Epidermal melanocyte (primary cell): Measurements from ENCODE around the gene ZNF618.
"Not testable (repeated sequence)": the region's sequence is repeated elsewhere in the genome, so short reads cannot be mapped to it uniquely, and the experiment has no call there.

Experiments
- DNase-seq: peaks from one replicate; pipeline ENCODE4 v3.0.0; 2011; ENCODE audit warnings: low spot score; ENCODE audit not compliant: insufficient read length

Gene ZNF618

GRCh38 chr9:114035845-114036801 lies 160.0 kb downstream of the ZNF618 start:
- no peak for DNase-seq

GRCh38 chr9:114037249-114037648 lies 161.1 kb downstream of the ZNF618 start:
- DNase-seq, result no peak

GRCh38 chr9:114037961-114038723 lies 162.0 kb downstream of the ZNF618 start:
- no peak for DNase-seq

- DNase-seq, result no peak
Observed at GRCh38 chr9:114038724-114039313, 162.7 kb downstream of the ZNF618 start.

- no peak for DNase-seq
Observed at GRCh38 chr9:114039484-114039883, 163.4 kb downstream of the ZNF618 start.

GRCh38 chr9:114043660-114044059 lies 167.6 kb downstream of the ZNF618 start:
- not testable (repeated sequence) for DNase-seq

GRCh38 chr9:114046237-114046755 lies 170.2 kb downstream of the ZNF618 start:
- no peak for DNase-seq

GRCh38 chr9:114046875-114047274 lies 170.8 kb downstream of the ZNF618 start:
- no peak for DNase-seq

GRCh38 chr9:114047717-114048116 lies 171.6 kb downstream of the ZNF618 start:
- no peak for DNase-seq

GRCh38 chr9:114048533-114049415 lies 172.7 kb downstream of the ZNF618 start:
- no peak for DNase-seq

- no peak for DNase-seq
Observed at GRCh38 chr9:114049441-114050225, 173.5 kb downstream of the ZNF618 start.

GRCh38 chr9:114050226-114050568 lies 174.1 kb downstream of the ZNF618 start:
- no peak for DNase-seq

- no peak for DNase-seq
Observed at GRCh38 chr9:114050646-114051045, 174.5 kb downstream of the ZNF618 start.

GRCh38 chr9:114051281-114051680 lies 175.2 kb downstream of the ZNF618 start:
- no peak for DNase-seq

- DNase-seq, result no peak
Observed at GRCh38 chr9:114051706-114052105, 175.6 kb downstream of the ZNF618 start.

GRCh38 chr9:114053246-114054005 lies 177.3 kb downstream of the ZNF618 start:
- DNase-seq, result no peak

- no peak for DNase-seq
Observed at GRCh38 chr9:114054191-114054690, 178.1 kb downstream of the ZNF618 start.

- DNase-seq, result no peak
Observed at GRCh38 chr9:114055061-114055460, 179.0 kb downstream of the ZNF618 start.

- DNase-seq, result no peak
Observed at GRCh38 chr9:114055894-114056293, 179.8 kb downstream of the ZNF618 start.
